GM23248 (cell line): ENCODE data around the gene IRS1.

Source experiments
- EZH2 ChIP-seq: fragments of 200-600 bp; sonication (generic); IDR thresholded peaks from 2 replicates; pipeline ENCODE4 v1.6.1; 2018; ENCODE audit warnings: antibody characterized with exemption, mild to moderate bottlenecking; ENCODE audit not compliant: insufficient read depth, poor library complexity, severe bottlenecking
- EZH2phosphoT487 ChIP-seq: fragments of 200-600 bp; sonication (generic); IDR thresholded peaks from 2 replicates; pipeline ENCODE4 v1.6.1; 2018; ENCODE audit warnings: antibody characterized with exemption, moderate library complexity, mild to moderate bottlenecking, low read depth; ENCODE audit not compliant: insufficient read depth

GRCh38 chr2:226792155-226792881 is 7.3 kb downstream of the IRS1 start:
- TF ChIP-seq EZH2phosphoT487 (no peak), EZH2 (no peak)
